SK-N-SH (cell line): ENCODE measurements around the gene SNAP29. TPM values are rescaled to one million over a fixed set of nuclear protein-coding genes. Genes with fewer than 3 reads are reported as not detected.
"Not testable (repeated sequence)": the region's sequence is repeated elsewhere in the genome, so short reads cannot be mapped to it uniquely, and the experiment has no call there.

Experiments
- CTCF ChIA-PET: fragments of 300-600, 350-600 bp; formaldehyde crosslinking; extraction: SDS; loops from one replicate; lab custom pipeline; 2021; lab: Yijun Ruan, JAX
- POLR2A ChIA-PET: fragments of 350-600 bp; sonication (Branson Sonifier 250); formaldehyde crosslinking; extraction: SDS; loops from one replicate; lab custom pipeline; 2020; ENCODE audit warnings: antibody characterized with exemption, inconsistent platforms; lab: Yijun Ruan, JAX
- DNase-seq: peaks from one replicate; pipeline ENCODE4 v3.0.0; 2012
- H2AFZ ChIP-seq: fragments of 200-600 bp; sonication (generic); 2 replicates; pipeline ENCODE4 v1.8.1; 2016; ENCODE audit warnings: antibody characterized with exemption, mild to moderate bottlenecking, low read depth
- H3F3A ChIP-seq: fragments of 200-600 bp; sonication (generic); replicated peaks from 2 replicates; pipeline ENCODE3; 2016; ENCODE audit warnings: antibody characterized with exemption, mild to moderate bottlenecking; ENCODE audit not compliant: insufficient read depth
- H3K27ac ChIP-seq, 2 experiments: fragments of 200-500 bp in 1 of 2; fragments of 200-600 bp in 1 of 2; sonication (Bioruptor generic) in 1 of 2; sonication (generic), shearing (Covaris generic) in 1 of 2; 2 replicates each; pipeline versions ENCODE4 v1.5.1 to v1.6.1; 2014 to 2016; ENCODE audit warnings: low read depth in 2 of 2, inconsistent platforms in 1 of 2, low read length in 1 of 2, mild to moderate bottlenecking in 1 of 2, mixed read lengths in 1 of 2
- H3K27me3 ChIP-seq: fragments of 200-600 bp; sonication (generic), shearing (Covaris generic); 2 replicates; pipeline ENCODE4 v1.6.1; 2016; ENCODE audit warnings: mixed run types; ENCODE audit not compliant: insufficient read depth
- H3K36me3 ChIP-seq, 2 experiments: fragments of 200-500 bp in 1 of 2; fragments of 200-600 bp in 1 of 2; sonication (Bioruptor generic) in 1 of 2; sonication (generic) in 1 of 2; replicated peaks in 1 of 2; 2 replicates each; pipeline versions ENCODE3 to v1.5.1; 2014 to 2016; ENCODE audit warnings: low read length in 1 of 2, mild to moderate bottlenecking in 1 of 2; ENCODE audit not compliant: insufficient read depth in 2 of 2, control insufficient read depth in 1 of 2
- H3K4me1 ChIP-seq, 2 experiments: fragments of 200-500 bp in 1 of 2; fragments of 200-600 bp in 1 of 2; sonication (Bioruptor generic) in 1 of 2; sonication (generic), shearing (Covaris generic) in 1 of 2; 2 replicates each; pipeline versions ENCODE4 v1.5.1 to v1.6.1; 2014 to 2016; ENCODE audit warnings: low read depth in 1 of 2, low read length in 1 of 2, mixed run types in 1 of 2; ENCODE audit not compliant: insufficient read depth in 2 of 2, control insufficient read depth in 1 of 2
- H3K4me2 ChIP-seq: fragments of 200-600 bp; sonication (generic), shearing (Covaris generic); 2 replicates; pipeline ENCODE4 v1.6.1; 2017; ENCODE audit warnings: mixed run types
- H3K4me3 ChIP-seq, 2 experiments: fragments of 200-500 bp in 1 of 2; fragments of 200-600 bp in 1 of 2; sonication (Bioruptor generic) in 1 of 2; sonication (generic), shearing (Covaris generic) in 1 of 2; 2 replicates each; pipeline versions ENCODE4 v1.5.1 to v1.8.1; 2014 to 2016; ENCODE audit warnings: low read depth in 2 of 2, inconsistent platforms in 1 of 2, low read length in 1 of 2, mild to moderate bottlenecking in 1 of 2, mixed read lengths in 1 of 2, moderate library complexity in 1 of 2
- H3K79me2 ChIP-seq: fragments of 200-600 bp; sonication (generic); 2 replicates; pipeline ENCODE4 v1.8.1; 2017; ENCODE audit warnings: mild to moderate bottlenecking; ENCODE audit not compliant: insufficient read depth
- H3K9ac ChIP-seq: fragments of 200-600 bp; sonication (generic); 2 replicates; pipeline ENCODE4 v1.6.1; 2017; ENCODE audit warnings: mixed run types
- H3K9me2 ChIP-seq: fragments of 200-600 bp; sonication (generic); 2 replicates; pipeline ENCODE4 v1.6.1; 2017; ENCODE audit warnings: mixed run types
- H3K9me3 ChIP-seq: fragments of 200-600 bp; sonication (generic); 2 replicates; pipeline ENCODE4 v1.6.1; 2017; ENCODE audit warnings: mixed run types, mild to moderate bottlenecking, moderate library complexity
- H4K20me1 ChIP-seq: fragments of 200-600 bp; sonication (generic); 2 replicates; pipeline ENCODE4 v1.6.1; 2017; ENCODE audit warnings: mild to moderate bottlenecking, mixed run types; ENCODE audit not compliant: insufficient read depth
- FOSL2 ChIP-seq: IDR thresholded peaks from 2 replicates; pipeline ENCODE4 v1.4.0; 2012; ENCODE audit warnings: low read depth, mild to moderate bottlenecking, moderate library complexity, borderline replicate concordance
- FOXJ3 ChIP-seq: sonication (generic); formaldehyde crosslinking; IDR thresholded peaks from 2 replicates; pipeline ENCODE4 v1.5.1; 2020; ENCODE audit warnings: mild to moderate bottlenecking, missing genetic modification reagents
- FOXM1 ChIP-seq: IDR thresholded peaks from 2 replicates; pipeline ENCODE4 v1.4.0; 2012; ENCODE audit warnings: low read depth, mild to moderate bottlenecking
- GABPA ChIP-seq: IDR thresholded peaks from 2 replicates; pipeline ENCODE4 v1.4.0; 2012; ENCODE audit warnings: low read depth, mild to moderate bottlenecking
- JUND ChIP-seq: IDR thresholded peaks from 2 replicates; pipeline ENCODE4 v1.4.0; 2012
- NFIC ChIP-seq: IDR thresholded peaks from 2 replicates; pipeline ENCODE4 v1.4.0; 2012; ENCODE audit warnings: borderline replicate concordance
- RCOR1 ChIP-seq: fragments of 150-350 bp; IDR thresholded peaks from 2 replicates; pipeline ENCODE4 v1.6.1; 2017; ENCODE audit warnings: antibody characterized with exemption, low read length
- RFX5 ChIP-seq: IDR thresholded peaks from 2 replicates; pipeline ENCODE4 v1.6.1; 2012; ENCODE audit warnings: mild to moderate bottlenecking, improper control_type of control experiment, low read length
- SMC3 ChIP-seq: IDR thresholded peaks from 2 replicates; pipeline ENCODE4 v1.6.1; 2012; ENCODE audit warnings: low read depth, low read length, improper control_type of control experiment
- TCF12 ChIP-seq: IDR thresholded peaks from 2 replicates; pipeline ENCODE4 v1.4.0; 2012
- whole genome bisulfite sequencing: methylation state at CpG from one replicate; pipeline ENCODE4 v1.1.6; 2017; ENCODE audit warnings: low lambda C conversion rate; 5-methylcytosine and 5-hydroxymethylcytosine counted together
- polyA plus RNA-seq, 3 experiments: library from polyadenylated mRNA; depleted of rRNA; stranded (reverse); fragments of >200 nt; gene quantifications; 2 replicates each; pipeline ENCODE4 v1.2.3, GENCODE V29; 2012
- TF ChIP-seq, protein P1 (sequence below): IDR thresholded peaks from 2 replicates; pipeline ENCODE4; 2012
- TF ChIP-seq, protein P2 (sequence below): IDR thresholded peaks from 2 replicates; pipeline ENCODE4 v1.4.0; 2012; ENCODE audit warnings: low read depth
- TF ChIP-seq, protein P3 (sequence below): IDR thresholded peaks from 2 replicates; pipeline ENCODE4 v1.6.1; 2012; ENCODE audit warnings: mild to moderate bottlenecking, low read depth, low read length, moderate library complexity

The SNAP29 gene
- polyA plus RNA-seq, 1 of the 3 experiments (the other 2 are of a cell fraction): 37.3 TPM

DNA sequence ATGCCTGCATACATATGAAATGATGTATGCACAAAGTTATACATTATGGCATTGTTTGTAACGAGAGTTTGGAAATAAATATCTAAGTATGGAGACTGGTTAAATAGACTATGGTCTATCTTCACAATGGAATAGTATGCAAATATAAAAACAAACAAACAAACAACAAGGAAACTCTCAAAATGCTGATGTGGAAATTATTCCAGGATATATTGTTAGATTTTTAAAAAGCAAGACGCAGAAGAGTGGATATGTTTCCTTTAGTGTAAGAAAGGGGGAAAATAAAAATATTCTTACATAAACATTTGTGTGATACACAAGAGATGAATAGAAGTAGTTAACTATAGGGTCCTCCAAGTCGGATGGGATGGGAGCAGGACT is 47.6 kb downstream of the SNAP29 start:
- no peak for DNase-seq
- POLR2A ChIA-PET: interaction anchor here (1.1 kb wide), 1 partner anchor 11 kb away, joined by 3 read pairs; the partner anchor contains the start of gene CRKL
- 75% methylated on average over 3 of the region's 3 CpGs for WGBS

DNA sequence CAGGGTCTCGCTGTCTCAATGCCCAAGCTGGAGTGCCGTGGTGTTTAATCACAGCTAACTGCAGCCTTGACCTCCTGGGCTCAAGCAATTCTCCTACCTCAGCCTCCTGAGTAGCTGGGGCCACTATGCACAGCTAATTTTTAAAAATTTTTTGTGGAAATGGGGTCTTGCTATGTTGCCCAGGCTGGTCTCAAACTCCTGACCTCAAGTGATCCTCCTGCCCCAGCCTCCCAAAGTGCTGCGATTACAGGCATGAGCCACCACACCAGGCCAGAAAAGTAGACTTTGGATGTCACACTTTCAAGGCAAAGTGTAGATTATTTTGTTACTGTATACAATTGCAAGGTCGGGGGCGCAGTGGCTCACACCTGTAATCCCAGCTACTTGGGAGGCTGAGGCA is 49.9 kb downstream of the SNAP29 start:
- H3K9me3 ChIP-seq, H3K4me2 ChIP-seq, H3K4me3 ChIP-seq, H3K9me2 ChIP-seq, H3K36me3 ChIP-seq, POLR2A ChIA-PET, H3K79me2 ChIP-seq, H2AFZ ChIP-seq, H3K27ac ChIP-seq, H3K4me1 ChIP-seq, H4K20me1 ChIP-seq, DNase-seq, H3F3A ChIP-seq, H3K27me3 ChIP-seq, H3K9ac ChIP-seq: not testable (repeated sequence)
- WGBS: 88% methylated on average over 5 of the region's 5 CpGs
- CTCF ChIA-PET: interaction anchor here (0.9 to 1.5 kb wide), 2 partner anchors 8 to 23 kb away, joined by 3 to 6 read pairs; partner anchors contain the start of gene CRKL

More for the DNA sequence above, 47.6 kb downstream of the SNAP29 start:
- Histone ChIP-seq H4K20me1 (no peaks in the 10 kb centered on the region), H3K9ac (no peak overlapping the region), H3K9me2 (no peaks in the 10 kb centered on the region), H3K79me2 (no peaks in the 10 kb centered on the region), H3K36me3 (no peaks in the 10 kb centered on the region), H3K4me1 (peaks cover 0 to 5% of the 10 kb centered on the region in 2 experiments; a peak in 2 of 4 replicates), H3K9me3 (no peaks in the 10 kb centered on the region), H3K4me3 (no peak overlapping the region), H3K27me3 (no peaks in the 10 kb centered on the region), H2AFZ (no peak overlapping the region), H3K27ac (no peak overlapping the region), H3F3A (peaks cover 8% of the 10 kb centered on the region), H3K4me2 (no peak overlapping the region)
- CTCF ChIA-PET: interaction anchor here (1.2 to 1.5 kb wide), 2 partner anchors 21 to 54 kb away, joined by 3 read pairs; no protein-coding TSS in a partner anchor
- TF ChIP-seq RCOR1 (no peak), FOSL2 (no peak), FOXJ3 (CRISPR knock-in tag) (no peak), FOXM1 (no peak), RFX5 (no peak), SMC3 (no peak), TCF12 (no peak), JUND (no peak), NFIC (no peak), GABPA (no peak)
- TF ChIP-seq, protein P1, sequence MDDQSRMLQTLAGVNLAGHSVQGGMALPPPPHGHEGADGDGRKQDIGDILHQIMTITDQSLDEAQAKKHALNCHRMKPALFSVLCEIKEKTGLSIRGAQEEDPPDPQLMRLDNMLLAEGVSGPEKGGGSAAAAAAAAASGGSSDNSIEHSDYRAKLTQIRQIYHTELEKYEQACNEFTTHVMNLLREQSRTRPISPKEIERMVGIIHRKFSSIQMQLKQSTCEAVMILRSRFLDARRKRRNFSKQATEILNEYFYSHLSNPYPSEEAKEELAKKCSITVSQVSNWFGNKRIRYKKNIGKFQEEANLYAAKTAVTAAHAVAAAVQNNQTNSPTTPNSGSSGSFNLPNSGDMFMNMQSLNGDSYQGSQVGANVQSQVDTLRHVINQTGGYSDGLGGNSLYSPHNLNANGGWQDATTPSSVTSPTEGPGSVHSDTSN: no peak
- TF ChIP-seq, protein P2, sequence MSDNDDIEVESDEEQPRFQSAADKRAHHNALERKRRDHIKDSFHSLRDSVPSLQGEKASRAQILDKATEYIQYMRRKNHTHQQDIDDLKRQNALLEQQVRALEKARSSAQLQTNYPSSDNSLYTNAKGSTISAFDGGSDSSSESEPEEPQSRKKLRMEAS: no peak
- TF ChIP-seq, protein P3, sequence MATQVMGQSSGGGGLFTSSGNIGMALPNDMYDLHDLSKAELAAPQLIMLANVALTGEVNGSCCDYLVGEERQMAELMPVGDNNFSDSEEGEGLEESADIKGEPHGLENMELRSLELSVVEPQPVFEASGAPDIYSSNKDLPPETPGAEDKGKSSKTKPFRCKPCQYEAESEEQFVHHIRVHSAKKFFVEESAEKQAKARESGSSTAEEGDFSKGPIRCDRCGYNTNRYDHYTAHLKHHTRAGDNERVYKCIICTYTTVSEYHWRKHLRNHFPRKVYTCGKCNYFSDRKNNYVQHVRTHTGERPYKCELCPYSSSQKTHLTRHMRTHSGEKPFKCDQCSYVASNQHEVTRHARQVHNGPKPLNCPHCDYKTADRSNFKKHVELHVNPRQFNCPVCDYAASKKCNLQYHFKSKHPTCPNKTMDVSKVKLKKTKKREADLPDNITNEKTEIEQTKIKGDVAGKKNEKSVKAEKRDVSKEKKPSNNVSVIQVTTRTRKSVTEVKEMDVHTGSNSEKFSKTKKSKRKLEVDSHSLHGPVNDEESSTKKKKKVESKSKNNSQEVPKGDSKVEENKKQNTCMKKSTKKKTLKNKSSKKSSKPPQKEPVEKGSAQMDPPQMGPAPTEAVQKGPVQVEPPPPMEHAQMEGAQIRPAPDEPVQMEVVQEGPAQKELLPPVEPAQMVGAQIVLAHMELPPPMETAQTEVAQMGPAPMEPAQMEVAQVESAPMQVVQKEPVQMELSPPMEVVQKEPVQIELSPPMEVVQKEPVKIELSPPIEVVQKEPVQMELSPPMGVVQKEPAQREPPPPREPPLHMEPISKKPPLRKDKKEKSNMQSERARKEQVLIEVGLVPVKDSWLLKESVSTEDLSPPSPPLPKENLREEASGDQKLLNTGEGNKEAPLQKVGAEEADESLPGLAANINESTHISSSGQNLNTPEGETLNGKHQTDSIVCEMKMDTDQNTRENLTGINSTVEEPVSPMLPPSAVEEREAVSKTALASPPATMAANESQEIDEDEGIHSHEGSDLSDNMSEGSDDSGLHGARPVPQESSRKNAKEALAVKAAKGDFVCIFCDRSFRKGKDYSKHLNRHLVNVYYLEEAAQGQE: no peak
